ENCODE data around the gene APLN. TPM values are rescaled to one million over a fixed set of nuclear protein-coding genes. Genes with fewer than 3 reads are reported as not detected.
A peak's percentile ranks its signal among the peaks of the same experiment; 100 is the strongest.

The APLN gene
- total RNA-seq, 1 experiment from 2014 or later, result 8.5 TPM

- H3K36me3 ChIP-seq (ENCODE audit: low read depth, low read length), result no peaks in the 10 kb centered on the region
- H3F3A ChIP-seq (ENCODE audit: low read length, unreplicated experiment), result no peaks in the 10 kb centered on the region
- intact Hi-C loops (cut with micrococcal nuclease), result loop anchor here (5.0 kb wide), 1 partner anchor 40 kb away; no protein-coding TSS in a partner anchor
- TF ChIP-seq EZH2phosphoT487 (IDR thresholded peaks at IDR 0.05; ENCODE audit: borderline replicate concordance, low read length) (no peak), EZH2 (IDR thresholded peaks at IDR 0.05; ENCODE audit: low read length, unreplicated experiment) (no peak), CTCF (conservative IDR thresholded peaks at IDR 0.05; ENCODE audit: low read depth, low read length) (no peak)
- DNase-seq, result peak; percentile 23
- POLR2A ChIA-PET (ENCODE audit: unreplicated experiment), result no interaction called here
- H3K27me3 ChIP-seq (ENCODE audit: low read length), result no peaks in the 10 kb centered on the region
- H3K4me1 ChIP-seq (ENCODE audit: insufficient read depth, low read length), result peaks cover 22% of the 10 kb centered on the region
- CTCF ChIA-PET, result no interaction called here
- no peak overlapping the region for H3K9ac ChIP-seq (ENCODE audit: low read length)
- H3K4me3 ChIP-seq (ENCODE audit: low read length), result no peak overlapping the region
- peak overlapping the region; percentile 82 for H3K27ac ChIP-seq (ENCODE audit: low read length)
- BruUV-seq (replicated peaks), result no TSS peak
- peak overlapping the region; percentile 74 for H3K4me2 ChIP-seq (ENCODE audit: low read length)
- H3K9me2 ChIP-seq (replicated peaks; ENCODE audit: low read length), result no peaks in the 10 kb centered on the region
- no peaks in the 10 kb centered on the region for H3K79me2 ChIP-seq (ENCODE audit: low read length)
- H2AFZ ChIP-seq (ENCODE audit: low read length), result no peak overlapping the region
- peak; percentile 24 for ATAC-seq
- no peaks in the 10 kb centered on the region for H3K9me3 ChIP-seq (ENCODE audit: low read length)
- H4K20me1 ChIP-seq (ENCODE audit: low read length), result no peaks in the 10 kb centered on the region
Measured at GRCh38 chrX:129697204-129697829, 42.6 kb upstream of the APLN start.

- Histone ChIP-seq H3K4me3 (ENCODE audit: low read length) (no peak overlapping the region), H3K9me3 (ENCODE audit: low read length) (no peaks in the 10 kb centered on the region), H3K9me2 (replicated peaks; ENCODE audit: low read length) (no peaks in the 10 kb centered on the region), H3F3A (ENCODE audit: low read length, unreplicated experiment) (no peaks in the 10 kb centered on the region), H4K20me1 (ENCODE audit: low read length) (no peaks in the 10 kb centered on the region), H3K79me2 (ENCODE audit: low read length) (no peaks in the 10 kb centered on the region), H3K27me3 (ENCODE audit: low read length) (no peaks in the 10 kb centered on the region), H3K27ac (ENCODE audit: low read length) (no peak overlapping the region), H3K4me1 (ENCODE audit: insufficient read depth, low read length) (peaks cover 22% of the 10 kb centered on the region), H3K4me2 (ENCODE audit: low read length) (no peak overlapping the region), H3K36me3 (ENCODE audit: low read depth, low read length) (no peaks in the 10 kb centered on the region), H3K9ac (ENCODE audit: low read length) (no peak overlapping the region), H2AFZ (ENCODE audit: low read length) (no peak overlapping the region)
- intact Hi-C loops (cut with micrococcal nuclease), result loop anchor here (5.0 kb wide), 1 partner anchor 39 kb away; no protein-coding TSS in a partner anchor
- no peak for TF ChIP-seq EZH2phosphoT487 (IDR thresholded peaks at IDR 0.05; ENCODE audit: borderline replicate concordance, low read length)
- TF ChIP-seq EZH2 (IDR thresholded peaks at IDR 0.05; ENCODE audit: low read length, unreplicated experiment), result no peak
- TF ChIP-seq CTCF (conservative IDR thresholded peaks at IDR 0.05; ENCODE audit: low read depth, low read length), result no peak
- no TSS peak for BruUV-seq (replicated peaks)
- ATAC-seq, result no peak
- DNase-seq, result no peak
- ChIA-PET POLR2A (ENCODE audit: unreplicated experiment) (no interaction called here), CTCF (no interaction called here)
Measured at GRCh38 chrX:129696463-129697155, 41.9 kb upstream of the APLN start.

GRCh38 chrX:129695937-129696336, 41.2 kb upstream of the APLN start:
- TF ChIP-seq EZH2phosphoT487 (IDR thresholded peaks at IDR 0.05; ENCODE audit: borderline replicate concordance, low read length) (no peak), CTCF (conservative IDR thresholded peaks at IDR 0.05; ENCODE audit: low read depth, low read length) (no peak), EZH2 (IDR thresholded peaks at IDR 0.05; ENCODE audit: low read length, unreplicated experiment) (no peak)
- H3K4me2 ChIP-seq (ENCODE audit: low read length), result no peak overlapping the region
- H3K4me3 ChIP-seq (ENCODE audit: low read length), result no peak overlapping the region
- H3K27ac ChIP-seq (ENCODE audit: low read length), result no peak overlapping the region
- CTCF ChIA-PET, result no interaction called here
- ATAC-seq (no peak), DNase-seq (no peak)
- H3K27me3 ChIP-seq (ENCODE audit: low read length), result no peaks in the 10 kb centered on the region
- H3K36me3 ChIP-seq (ENCODE audit: low read depth, low read length), result no peaks in the 10 kb centered on the region
- POLR2A ChIA-PET (ENCODE audit: unreplicated experiment), result no interaction called here
- H3K79me2 ChIP-seq (ENCODE audit: low read length), result no peaks in the 10 kb centered on the region
- no peaks in the 10 kb centered on the region for H3K9me2 ChIP-seq (replicated peaks; ENCODE audit: low read length)
- no peaks in the 10 kb centered on the region for H3K9me3 ChIP-seq (ENCODE audit: low read length)
- H4K20me1 ChIP-seq (ENCODE audit: low read length), result no peaks in the 10 kb centered on the region
- BruUV-seq (replicated peaks), result no TSS peak
- H3F3A ChIP-seq (ENCODE audit: low read length, unreplicated experiment), result no peaks in the 10 kb centered on the region
- intact Hi-C loops (cut with micrococcal nuclease), result loop anchor here (5.0 kb wide), 1 partner anchor 39 kb away; no protein-coding TSS in a partner anchor
- H3K4me1 ChIP-seq (ENCODE audit: insufficient read depth, low read length), result peaks cover 22% of the 10 kb centered on the region
- H3K9ac ChIP-seq (ENCODE audit: low read length), result no peak overlapping the region
- H2AFZ ChIP-seq (ENCODE audit: low read length), result no peak overlapping the region
